Stimulated activated CD4-positive, alpha-beta T cell treated with anti-CD3 and anti-CD28 coated beads, Interleukin-1b, Interleukin-23, amount 100 ng/mL, for 48 hours (primary cell): ENCODE results near the gene CCL4.

Experiments
- DNase-seq: peaks from one replicate; pipeline ENCODE4 v3.0.0-alpha.2; 2020

CCL4 gene

DNA sequence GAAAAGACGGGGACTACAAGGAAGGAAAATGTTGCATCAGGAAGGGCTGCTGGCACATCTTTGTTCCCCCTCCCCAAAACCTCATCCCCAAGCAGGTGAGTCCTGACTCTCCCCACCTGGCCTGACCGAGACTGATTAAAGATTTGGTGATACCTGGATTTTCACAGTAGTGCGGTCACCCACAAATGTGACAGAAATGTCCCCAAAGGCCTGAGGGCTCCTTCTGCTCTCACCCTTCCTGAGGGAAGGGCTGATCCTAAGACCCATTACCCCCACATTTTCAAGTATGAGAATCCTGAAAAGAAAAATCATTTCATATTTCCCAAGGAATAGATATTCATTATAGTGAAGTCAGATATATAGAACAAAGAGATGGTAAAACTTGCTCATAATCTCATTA, 44.0 kb downstream of the CCL4 start:
- DNase-seq: no peak

DNA sequence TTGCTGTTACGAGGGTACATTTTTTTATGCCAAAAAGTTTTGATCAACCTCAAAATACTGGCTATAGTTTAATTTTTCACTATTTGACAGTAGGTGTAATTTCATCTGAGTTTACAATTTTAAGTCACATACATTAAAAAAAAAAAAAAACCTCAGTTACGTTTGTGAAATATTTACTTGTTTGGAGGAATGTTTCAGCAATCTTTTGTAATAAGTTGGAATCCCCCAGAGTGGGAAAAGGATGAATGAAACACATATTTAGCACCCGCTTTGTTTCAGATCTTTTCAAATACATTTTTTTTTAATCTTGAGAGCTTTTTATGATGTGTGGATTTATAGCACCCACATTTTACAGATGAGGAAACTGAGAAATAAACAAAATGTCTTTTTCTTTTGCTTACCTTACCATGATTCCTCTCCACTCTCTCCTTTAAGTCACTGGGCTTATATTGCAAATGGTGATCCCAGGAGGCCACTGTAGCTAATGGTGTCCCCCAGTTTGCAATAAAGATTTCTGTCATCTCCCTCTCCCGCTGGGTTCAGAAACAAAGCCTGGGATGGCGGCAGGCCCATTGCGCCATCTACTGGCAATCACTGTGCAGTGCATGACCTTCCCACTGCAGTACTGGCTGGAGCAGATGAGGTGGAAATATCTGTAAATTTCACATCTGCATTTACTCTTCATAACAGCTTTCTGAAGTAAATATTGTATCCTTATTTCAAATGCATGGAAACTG, 45.1 kb downstream of the CCL4 start:
- DNase-seq: peak; percentile 64

GRCh38 chr17:36149296-36149820, 45.7 kb downstream of the CCL4 start:
- no peak for DNase-seq

DNA sequence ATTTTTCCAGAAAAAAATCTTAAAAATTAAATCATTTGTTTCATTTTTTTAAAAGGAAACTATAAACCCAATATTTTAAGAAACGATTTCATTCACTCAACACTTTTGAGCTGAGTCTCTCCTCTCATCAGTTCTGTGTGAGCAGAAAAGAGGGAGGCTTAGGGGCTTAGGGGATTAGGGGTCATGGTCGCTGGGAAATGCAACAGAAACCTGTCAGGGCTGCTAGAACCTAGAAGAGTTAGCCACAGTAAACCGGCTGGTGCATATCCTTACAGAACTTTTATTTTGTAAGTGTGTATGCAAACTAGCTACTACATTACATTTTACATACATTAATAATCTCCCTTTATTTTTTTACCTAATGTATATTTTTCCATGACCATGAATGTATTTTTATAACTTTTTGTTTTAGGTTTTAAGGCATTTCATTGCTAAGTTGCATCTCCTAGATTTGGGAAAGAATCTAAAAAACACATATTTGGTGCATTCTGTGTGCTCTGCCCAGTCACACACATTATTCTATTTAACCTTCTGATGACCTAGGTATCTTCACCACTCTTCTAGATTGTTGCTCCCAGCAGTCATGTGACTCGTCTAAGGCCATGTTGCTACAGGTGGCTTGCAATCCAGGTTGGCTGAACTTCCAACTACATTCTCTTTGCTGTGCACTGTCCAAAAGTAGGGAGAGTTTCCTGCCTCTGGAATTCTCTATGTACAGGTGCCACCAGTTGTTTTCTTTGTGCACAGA, 48.4 kb downstream of the CCL4 start:
- DNase-seq: no peak

GRCh38 chr17:36152639-36153120, 49.1 kb downstream of the CCL4 start:
- DNase-seq: no peak

GRCh38 chr17:36153895-36154610, 50.4 kb downstream of the CCL4 start:
- DNase-seq: no peak
